ENCODE measurements around the gene TRABD2B.

DNA sequence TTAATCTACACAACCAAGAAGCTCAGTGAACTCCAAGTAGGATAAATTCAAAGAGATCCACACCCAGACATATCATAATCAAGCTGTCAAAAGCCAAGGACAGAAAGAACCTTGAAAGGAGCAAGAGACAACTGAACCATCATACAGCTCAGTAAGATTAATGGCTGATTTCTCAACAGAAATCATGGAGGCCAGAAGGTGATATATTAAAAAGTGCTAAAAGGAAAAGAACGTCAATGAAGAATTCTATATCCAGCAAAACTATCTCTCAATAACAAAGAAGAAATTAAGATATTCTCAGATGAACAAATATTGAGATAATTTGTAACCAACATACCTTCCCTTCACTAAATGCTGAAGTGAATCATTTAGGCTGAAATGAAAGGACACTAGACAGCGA, 161.8 kb downstream of the TRABD2B start:
- TF ChIP-seq CTCF (tag by site-specific recombination; IDR thresholded peaks at IDR 0.05) (no peak), ZNF510 (tag by site-specific recombination; IDR thresholded peaks at IDR 0.05; ENCODE audit: insufficient replicate concordance) (no peak), ZBTB1 (tag by site-specific recombination; IDR thresholded peaks at IDR 0.05) (no peak), ZBTB17 (tag by site-specific recombination; IDR thresholded peaks at IDR 0.05) (no peak), ZNF114 (tag by site-specific recombination; IDR thresholded peaks at IDR 0.05) (no peak)
